Left ventricle myocardium inferior (tissue), 1 donor: ENCODE measurements around the gene KRT6C. TPM values are rescaled to one million over a fixed set of nuclear protein-coding genes. Genes with fewer than 3 reads are reported as not detected.

Experiments used
- DNase-seq: peaks from one replicate; pipeline ENCODE4 v3.0.0-alpha.2; 2020
- H3K27ac ChIP-seq: fragments of 200-600 bp; replicated peaks from 2 replicates; pipeline ENCODE4 v1.8.0; 2021
- H3K27me3 ChIP-seq: fragments of 200-600 bp; 2 replicates; pipeline ENCODE4 v1.8.0; 2021; ENCODE audit warnings: low read depth
- H3K36me3 ChIP-seq: fragments of 200-600 bp; 2 replicates; pipeline ENCODE4 v1.8.0; 2021
- H3K4me1 ChIP-seq: fragments of 200-600 bp; 2 replicates; pipeline ENCODE4 v1.8.0; 2021
- H3K4me3 ChIP-seq: fragments of 200-600 bp; 2 replicates; pipeline ENCODE4 v1.8.0; 2021; ENCODE audit warnings: mild to moderate bottlenecking, moderate library complexity
- H3K9me3 ChIP-seq: fragments of 200-600 bp; replicated peaks from 2 replicates; pipeline ENCODE4 v1.8.0; 2021
- CTCF ChIP-seq: fragments of 200-600 bp; IDR thresholded peaks from 2 replicates; pipeline ENCODE4 v1.8.0; 2021; ENCODE audit warnings: antibody characterized with exemption, mild to moderate bottlenecking, borderline replicate concordance
- intact Hi-C: fragments of 100-400 bp; cut with micrococcal nuclease; formaldehyde crosslinking; loops from one replicate; pipeline ENCODE4 v1.11.0; 2022
- long read RNA-seq: library from polyadenylated mRNA; unstranded; transcript quantifications from one replicate; pipeline ENCODE4 v2.0.0, GENCODE V29; 2021
- total RNA-seq: library from RNA; stranded (reverse); fragmentation: NEBNext Ultra II Directional; extraction: Animal tissue kit (Norgen Biotek cat#: 25700); gene quantifications from one replicate; pipeline ENCODE4 v1.2.1, GENCODE V29; 2021
- donor health status: DM: no; HTN: yes; CAD: no; lungs with severe emphysema.

Gene KRT6C
- total RNA-seq, result not detected
- long read RNA-seq, result 0 reads

GRCh38 chr12:52473768-52474167, at the start of gene KRT6C:
KRT6C (minus strand) TSS chr12:52473805; CDS start chr12:52473737, 68 bp downstream.
- DNase-seq, result no peak
- H3K4me1 ChIP-seq, result no peaks in the 10 kb centered on the region
- peaks cover 5% of the 10 kb centered on the region for H3K9me3 ChIP-seq
- no peaks in the 10 kb centered on the region for H3K36me3 ChIP-seq
- no peak for TF ChIP-seq CTCF
- H3K27ac ChIP-seq, result no peak within 1 kb of the TSS
- peaks cover 16% of the 10 kb centered on the region for H3K27me3 ChIP-seq
- no peak within 1 kb of the TSS for H3K4me3 ChIP-seq
- intact Hi-C loops, result no loop called here

- intact Hi-C loops, result no loop called here
- no peaks in the 10 kb centered on the region for H3K4me1 ChIP-seq
- DNase-seq, result no peak
- no peak for TF ChIP-seq CTCF
- H3K36me3 ChIP-seq, result no peaks in the 10 kb centered on the region
- peaks cover 37% of the 10 kb centered on the region for H3K27me3 ChIP-seq
- no peak overlapping the region for H3K27ac ChIP-seq
- no peaks in the 10 kb centered on the region for H3K9me3 ChIP-seq
- H3K4me3 ChIP-seq, result no peak overlapping the region
These were observed 48.9 kb upstream of the KRT6C start for GRCh38 chr12:52522346-52523011.

- intact Hi-C loops, result no loop called here
- no peak for TF ChIP-seq CTCF
- Histone ChIP-seq H3K36me3 (no peaks in the 10 kb centered on the region), H3K4me1 (no peaks in the 10 kb centered on the region), H3K27ac (no peak overlapping the region), H3K9me3 (no peaks in the 10 kb centered on the region), H3K27me3 (peaks cover 37% of the 10 kb centered on the region), H3K4me3 (no peak overlapping the region)
- no peak for DNase-seq
These were observed 48.1 kb upstream of the KRT6C start for GRCh38 chr12:52521568-52522266.

- no peak for DNase-seq
- H3K27me3 ChIP-seq, result peaks cover 37% of the 10 kb centered on the region
- no peak for TF ChIP-seq CTCF
- intact Hi-C loops, result no loop called here
- H3K36me3 ChIP-seq, result no peaks in the 10 kb centered on the region
- no peaks in the 10 kb centered on the region for H3K4me1 ChIP-seq
- H3K27ac ChIP-seq, result no peak overlapping the region
- H3K9me3 ChIP-seq, result no peaks in the 10 kb centered on the region
- H3K4me3 ChIP-seq, result no peak overlapping the region
These were observed 47.6 kb upstream of the KRT6C start for GRCh38 chr12:52521175-52521567.

GRCh38 chr12:52519826-52520662, 46.4 kb upstream of the KRT6C start, which contains the start of gene KRT5:
KRT5 (minus strand) TSS chr12:52520394; CDS start chr12:52520296, 98 bp downstream.
- Histone ChIP-seq H3K36me3 (no peaks in the 10 kb centered on the region), H3K27me3 (peaks cover 37% of the 10 kb centered on the region), H3K4me3 (no peak within 1 kb of the TSS), H3K9me3 (no peaks in the 10 kb centered on the region), H3K27ac (no peak within 1 kb of the TSS), H3K4me1 (no peaks in the 10 kb centered on the region)
- DNase-seq, result no peak
- TF ChIP-seq CTCF, result no peak
- intact Hi-C loops, result no loop called here
